DMS114 treated with DMSO at 0.1 percent for 48 hours (cell line): ENCODE data around the gene SEC23A.
A peak's percentile ranks its signal among the peaks of the same experiment; 100 is the strongest.
"Not testable (repeated sequence)": the region's sequence is repeated elsewhere in the genome, so short reads cannot be mapped to it uniquely, and the experiment has no call there.

Source experiments
- DNase-seq: peaks from one replicate; lab custom pipeline; 2025; ENCODE audit not compliant: unreplicated experiment; lab: John Stamatoyannopoulos, UW

Gene SEC23A

DNA sequence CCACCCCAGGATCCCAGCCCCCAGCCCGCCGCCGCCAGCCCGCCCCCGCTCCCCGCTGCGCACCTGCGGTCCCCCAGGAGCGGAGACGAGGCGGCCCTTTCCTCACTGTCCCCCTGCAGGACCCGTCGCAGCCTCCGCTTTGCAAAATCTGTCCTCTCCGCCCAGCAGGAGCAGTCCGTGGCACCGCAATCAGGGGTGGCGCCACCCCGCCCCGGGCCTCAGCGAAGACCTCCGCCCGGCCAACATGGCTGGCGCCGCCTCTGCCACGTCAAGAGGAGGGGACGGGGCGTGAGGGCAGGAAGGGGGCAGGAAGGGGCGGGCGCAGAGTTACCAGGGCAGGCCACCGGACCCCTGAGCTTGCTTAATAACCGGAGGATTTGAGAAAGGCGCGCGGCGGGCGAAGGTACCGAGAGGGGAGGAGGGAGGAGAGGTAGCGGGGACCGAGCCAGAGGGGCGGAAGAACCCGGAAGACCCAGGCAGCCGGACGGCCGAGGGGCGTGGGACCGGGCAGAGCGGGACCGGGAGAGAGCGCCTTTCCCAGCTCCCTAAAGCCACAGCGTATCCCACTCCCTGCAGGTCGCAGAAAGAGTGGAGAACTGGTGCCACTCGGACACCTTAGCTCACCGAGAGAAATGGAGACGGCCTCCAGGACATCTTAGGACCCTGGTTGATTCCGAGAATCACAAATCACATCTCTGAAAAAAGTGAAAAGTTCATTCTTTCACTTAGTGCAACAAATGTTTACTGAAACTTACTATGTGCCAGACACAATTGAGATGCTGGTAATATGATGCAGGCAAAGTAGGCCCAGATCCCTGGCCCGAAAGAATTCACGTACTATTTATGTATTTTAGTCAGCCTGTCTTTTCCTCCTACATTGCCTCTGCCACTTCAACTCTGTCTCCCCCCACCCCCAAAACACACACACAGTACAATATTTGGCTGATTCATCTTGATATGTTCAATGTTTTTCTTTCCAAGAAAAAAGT, at the start of gene SEC23A:
SEC23A (minus strand) TSS at position 267 of the 989 bp plus-strand sequence. CDS start 7,117 bp downstream, outside the sequence.
- DNase-seq: peak; percentile 63

DNA sequence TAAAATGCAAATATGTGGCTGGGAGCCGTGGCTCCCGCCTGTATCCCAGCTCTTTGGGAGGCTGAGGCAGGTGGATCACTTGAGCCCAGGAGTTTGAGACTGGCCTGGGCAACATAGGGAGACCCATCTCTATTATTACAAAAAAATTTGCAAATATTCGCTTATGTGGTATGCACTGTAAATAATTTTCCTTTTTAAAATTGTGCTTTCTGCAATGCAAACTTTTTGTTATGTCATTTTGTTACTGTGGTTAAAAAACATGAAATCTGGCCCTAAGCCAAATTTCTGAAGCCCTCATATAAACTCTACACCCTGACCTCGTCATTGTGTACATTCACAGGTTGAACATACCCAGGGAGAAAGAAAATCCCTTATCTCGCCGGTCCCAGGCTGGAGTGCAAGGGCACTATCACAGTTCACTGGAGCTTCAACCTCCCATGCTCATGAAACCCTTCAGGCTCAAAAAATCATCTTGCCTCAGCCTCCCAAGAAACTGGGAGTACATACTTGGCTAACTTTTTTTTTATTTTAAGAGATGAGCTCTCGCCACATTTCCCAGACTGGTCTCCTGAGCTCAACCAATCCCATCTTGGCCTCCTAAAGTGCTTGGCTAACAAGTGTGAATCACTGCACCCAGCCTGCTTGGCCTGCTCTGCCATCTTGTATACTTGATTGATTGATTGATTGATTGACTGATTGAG, 42.4 kb upstream of the SEC23A start:
- DNase-seq: no peak

DNA sequence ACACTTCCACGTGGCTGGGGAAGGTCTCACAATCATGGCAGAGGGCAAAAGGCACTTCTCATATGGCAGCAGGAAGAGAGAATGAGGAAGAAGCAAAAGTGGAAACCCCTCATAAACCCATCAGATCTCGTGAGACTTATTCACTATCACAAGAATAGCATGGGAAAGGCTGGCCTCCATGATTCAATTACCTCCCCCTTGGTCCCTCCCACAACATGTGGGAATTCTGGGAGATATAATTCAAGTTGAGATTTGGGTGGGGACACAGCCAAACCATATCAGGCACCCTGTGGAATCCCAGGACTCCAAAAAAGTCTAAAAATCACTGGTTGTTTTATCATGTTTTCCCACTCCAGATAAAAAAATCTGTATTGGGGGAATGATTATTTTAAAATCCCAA, 40.2 kb upstream of the SEC23A start:
- DNase-seq: not testable (repeated sequence)

- not testable (repeated sequence) for DNase-seq
Measured at GRCh38 chr14:39141623-39142022, 38.6 kb upstream of the SEC23A start.

DNA sequence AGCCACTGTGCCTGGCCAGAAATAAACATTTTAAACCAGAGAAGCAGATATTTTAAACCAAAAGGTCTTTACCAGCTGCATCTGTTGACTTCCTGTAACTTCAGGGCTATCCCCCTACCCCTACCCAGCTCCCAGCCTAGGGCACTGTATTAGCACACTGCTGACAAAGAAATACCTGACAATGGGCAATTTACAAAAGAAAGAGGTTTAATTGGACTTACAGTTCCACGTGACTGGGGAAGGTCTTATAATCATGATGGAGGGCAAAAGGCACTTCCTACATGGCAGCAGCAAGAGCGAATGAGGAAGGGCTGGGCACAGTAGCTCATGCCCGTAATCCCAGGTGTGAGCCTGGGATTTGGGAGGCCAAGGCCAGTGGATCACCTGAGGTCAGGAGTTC, 37.1 kb upstream of the SEC23A start:
- DNase-seq: no peak

DNA sequence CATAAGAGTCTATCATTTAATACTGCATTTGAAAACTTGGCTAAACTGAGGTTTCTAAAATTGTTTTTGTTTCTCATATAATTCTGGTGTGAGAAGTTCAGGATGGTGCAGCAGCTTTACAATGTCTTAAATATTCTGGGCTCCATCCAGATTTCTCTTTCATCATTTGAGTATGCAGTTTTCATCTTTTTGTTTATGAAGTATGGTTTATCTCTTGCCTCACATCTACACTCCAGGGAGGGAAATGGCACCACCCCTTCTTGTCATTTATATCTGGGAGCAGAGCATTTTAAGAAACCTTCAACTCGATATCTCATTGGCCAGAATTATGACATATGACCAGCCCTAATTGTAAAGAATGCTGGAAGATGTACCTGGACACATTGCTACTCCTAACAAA, 35.4 kb upstream of the SEC23A start:
- DNase-seq: no peak

- DNase-seq: not testable (repeated sequence)
Measured at GRCh38 chr14:39137835-39138234, 34.8 kb upstream of the SEC23A start.

- no peak for DNase-seq
Measured at GRCh38 chr14:39122330-39123138, 19.5 kb upstream of the SEC23A start.

DNA sequence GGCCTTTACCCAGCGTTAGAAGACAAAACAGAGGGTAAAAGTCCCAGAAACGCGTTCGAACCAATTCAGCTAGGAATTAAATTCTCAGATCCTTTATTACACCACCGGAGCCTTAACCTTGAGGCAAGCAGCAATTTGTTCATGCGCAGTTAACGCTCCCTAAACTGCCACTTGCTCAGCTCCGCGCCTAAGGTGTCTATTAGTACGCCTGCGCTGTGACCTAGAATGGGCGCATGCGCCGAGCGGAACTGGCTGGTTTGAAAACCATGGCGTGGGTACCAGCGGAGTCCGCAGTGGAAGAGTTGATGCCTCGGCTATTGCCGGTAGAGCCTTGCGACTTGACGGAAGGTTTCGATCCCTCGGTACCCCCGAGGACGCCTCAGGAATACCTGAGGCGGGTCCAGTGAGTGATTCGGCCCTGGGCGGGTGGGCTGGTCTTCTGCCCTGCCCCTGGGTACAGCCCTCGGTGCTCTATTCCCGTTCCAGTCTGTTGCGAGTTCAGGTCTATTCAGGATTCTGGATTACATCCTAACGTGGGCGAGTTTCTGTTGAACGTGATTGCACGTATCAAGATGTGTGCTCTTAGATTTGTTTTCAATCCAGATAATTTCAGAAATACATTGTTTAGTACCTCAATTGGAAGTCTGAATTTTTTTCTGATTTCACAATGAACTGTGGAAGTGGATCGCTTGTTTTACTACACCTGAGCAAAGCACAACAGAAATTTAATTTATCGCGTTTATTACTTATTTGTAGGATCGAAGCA, 11.2 kb upstream of the SEC23A start, which contains the start of gene GEMIN2:
GEMIN2 (plus strand) TSS at position 251 of the 766 bp plus-strand sequence; CDS start at position 267, 16 bp downstream.
- DNase-seq: peak; percentile 85

DNA sequence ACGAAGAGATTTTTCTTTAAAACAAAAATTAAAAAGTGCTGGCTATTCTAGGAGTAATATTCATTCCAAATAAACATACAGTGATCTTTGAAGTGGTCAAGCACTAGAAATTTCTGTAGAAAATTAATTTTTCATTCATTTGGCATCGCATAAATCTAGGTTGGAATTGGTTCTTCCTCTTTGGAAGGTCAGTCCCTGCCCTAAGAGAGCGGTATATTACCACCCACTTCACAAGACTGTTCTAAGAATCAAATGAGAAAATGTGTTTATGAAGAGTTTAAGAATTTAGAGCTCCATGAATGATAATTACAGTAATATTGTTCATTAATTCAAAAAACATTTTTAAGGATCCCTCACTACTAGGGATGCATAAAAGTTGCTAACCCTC, 10.6 kb upstream of the SEC23A start:
- no peak for DNase-seq

DNA sequence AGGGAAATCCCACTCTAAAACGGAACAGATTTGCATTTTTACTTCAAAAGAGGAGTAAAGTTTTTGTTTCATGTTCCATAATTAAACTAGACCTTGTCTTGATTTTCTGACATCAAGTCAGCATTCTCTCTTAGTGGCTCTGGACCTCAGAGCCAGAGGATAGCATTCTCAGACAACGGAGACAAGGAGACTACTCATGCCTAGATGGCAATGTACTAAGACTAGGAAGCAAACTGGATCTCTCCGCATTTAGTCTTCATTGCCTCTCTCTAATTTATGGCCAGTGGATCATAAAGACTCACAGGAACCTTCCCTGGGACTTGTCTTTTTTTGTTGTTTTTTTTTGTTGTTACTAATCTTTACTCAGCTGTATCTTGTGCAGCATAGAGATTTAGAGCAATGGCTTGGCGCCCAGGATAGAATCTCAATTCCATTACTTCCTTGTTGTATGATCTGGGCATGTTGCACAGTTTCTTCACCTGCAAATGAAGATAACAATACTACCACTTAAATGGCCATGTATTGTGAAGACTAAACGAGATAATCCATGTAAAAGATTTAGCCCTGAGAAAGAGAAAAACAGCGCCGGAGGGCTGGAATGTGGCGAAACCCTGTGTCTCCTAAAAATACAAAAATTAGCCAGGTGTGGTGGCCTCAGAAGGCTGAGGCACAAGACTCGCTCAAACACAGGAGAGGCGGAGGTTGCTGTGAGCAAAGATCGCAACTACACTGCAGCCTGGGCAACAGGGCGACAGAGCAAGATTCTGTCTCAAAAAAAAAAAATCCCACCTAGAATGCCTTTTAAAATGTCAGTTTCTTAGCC, 7.1 kb upstream of the SEC23A start:
- no peak for DNase-seq

- no peak for DNase-seq
Measured at GRCh38 chr14:39108791-39109190, 5.8 kb upstream of the SEC23A start.

DNA sequence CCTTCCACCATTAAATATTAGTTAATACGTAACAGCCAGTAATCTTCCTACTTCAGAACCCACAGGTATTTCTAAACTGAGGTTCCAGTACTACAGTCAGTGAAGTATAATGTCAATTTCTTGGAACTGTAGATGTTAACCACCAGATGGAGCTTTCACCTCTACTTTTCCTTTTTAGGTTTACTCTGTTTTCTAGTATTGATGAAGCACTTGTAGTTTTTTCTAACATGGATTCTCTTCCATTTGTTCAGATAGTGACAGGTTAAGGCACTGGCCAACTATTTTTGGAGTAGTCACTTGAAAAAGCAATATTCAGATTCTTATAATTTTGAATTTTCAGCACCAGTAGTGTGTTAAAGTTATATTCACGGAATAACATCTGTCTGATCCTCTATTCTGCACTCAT, 4.6 kb upstream of the SEC23A start:
- peak; percentile 24 for DNase-seq

GRCh38 chr14:39104078-39104801, 1.2 kb upstream of the SEC23A start:
- DNase-seq: not testable (repeated sequence)

DNA sequence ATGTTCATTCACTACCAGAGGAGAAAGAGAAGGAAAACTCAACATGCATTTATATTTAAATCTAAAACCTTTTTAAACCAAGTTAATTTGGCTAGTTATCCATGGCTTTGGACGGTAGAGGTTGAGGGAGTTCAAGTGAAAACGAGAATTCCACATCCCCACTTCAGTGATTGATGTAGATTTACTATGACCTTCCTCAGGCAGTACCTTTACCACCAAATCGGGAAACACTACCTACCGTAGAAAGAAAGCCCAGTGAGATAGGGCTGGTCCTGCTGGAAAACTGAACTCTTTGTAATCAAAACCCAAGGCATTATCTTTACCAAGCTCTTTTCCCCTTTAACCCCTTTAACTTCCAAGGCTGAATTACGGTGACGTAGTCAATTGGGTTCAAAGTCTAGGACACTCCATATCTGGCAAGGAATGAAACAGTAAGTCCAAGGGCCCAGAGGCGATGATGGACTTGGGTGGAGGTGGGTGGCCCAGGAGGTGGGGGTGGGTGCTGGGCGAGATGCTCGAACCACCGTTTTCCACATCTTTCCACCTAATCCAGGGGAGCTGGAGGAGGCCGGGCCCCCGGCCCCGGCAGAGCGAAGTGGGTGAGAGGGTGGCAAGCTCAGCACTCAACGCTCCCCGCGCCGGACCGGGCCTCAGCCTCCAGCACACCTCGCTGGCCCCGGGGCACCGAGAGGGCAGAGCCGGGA, 618 bp downstream of the SEC23A start:
- no peak for DNase-seq

DNA sequence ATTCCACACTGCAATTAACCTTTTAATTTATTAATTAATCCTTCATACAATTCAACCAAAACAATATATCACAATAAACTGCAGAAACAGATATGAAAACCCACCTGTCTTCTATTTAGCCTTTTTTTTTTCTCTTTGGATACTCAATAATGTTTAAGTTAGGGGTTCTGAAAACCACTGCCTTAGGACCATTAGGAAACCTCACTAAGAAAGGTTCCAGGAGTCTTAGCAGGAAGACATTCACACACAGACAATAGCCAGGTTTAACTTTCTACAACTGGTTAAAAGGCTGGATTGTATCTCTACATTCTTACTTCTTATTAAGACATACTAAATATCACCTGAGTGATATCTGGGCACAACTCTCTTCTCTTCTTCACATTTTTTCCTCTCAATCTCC, 3.3 kb downstream of the SEC23A start:
- DNase-seq: no peak

DNA sequence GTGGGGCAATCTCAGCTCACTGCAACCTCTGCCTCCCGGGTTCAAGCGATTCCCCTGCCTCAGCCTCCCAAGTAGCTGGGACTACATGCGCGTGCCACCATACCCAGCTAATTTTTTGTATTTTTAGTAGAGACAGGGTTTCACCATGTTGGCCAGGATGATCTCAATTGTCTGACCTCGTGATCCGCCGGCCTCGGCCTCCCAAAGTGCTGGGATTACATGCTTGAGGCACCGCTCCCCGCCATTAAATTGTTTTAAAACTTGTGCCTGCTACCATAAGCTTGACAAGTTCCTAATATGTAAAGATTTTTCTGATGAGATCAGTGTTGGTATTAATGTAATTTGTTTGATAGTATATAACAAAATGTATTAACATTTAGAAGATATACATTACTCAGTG, 3.8 kb downstream of the SEC23A start:
- not testable (repeated sequence) for DNase-seq

GRCh38 chr14:39097159-39097558, 5.9 kb downstream of the SEC23A start:
- DNase-seq: no peak
